CD4-positive, alpha-beta memory T cell (primary cell): ENCODE measurements around the gene GNG7. TPM values are rescaled to one million over a fixed set of nuclear protein-coding genes. Genes with fewer than 3 reads are reported as not detected.
A peak's percentile ranks its signal among the peaks of the same experiment; 100 is the strongest.
"Not testable (repeated sequence)": the region's sequence is repeated elsewhere in the genome, so short reads cannot be mapped to it uniquely, and the experiment has no call there.

Experiments used
- CTCF ChIA-PET: fragments of 350-600 bp; sonication (Branson Sonifier 250); formaldehyde crosslinking; loops from one replicate; lab custom pipeline; 2021; ENCODE audit warnings: inconsistent platforms; ENCODE audit not compliant: partially characterized antibody; lab: Charles Lee
- POLR2A ChIA-PET: fragments of 350-600 bp; sonication (Branson Sonifier 250); formaldehyde crosslinking; loops from one replicate; lab custom pipeline; 2021; ENCODE audit not compliant: partially characterized antibody; lab: Charles Lee
- DNase-seq, 5 donors: peaks; one replicate each; pipeline versions ENCODE4 v3.0.0 to v3.0.0-alpha.2; 2020 to 2022; ENCODE audit warnings: mixed read lengths in 1 of 5
- H3K27ac ChIP-seq: one replicate; pipeline ENCODE4 v1.7.0; 2013; ENCODE audit warnings: low read depth, low read length
- H3K27me3 ChIP-seq: 2 replicates; pipeline ENCODE4 v1.7.0; 2013; ENCODE audit warnings: mild to moderate bottlenecking, low read length, moderate library complexity; ENCODE audit not compliant: insufficient read depth
- H3K36me3 ChIP-seq: 2 replicates; pipeline ENCODE4 v1.7.0; 2013; ENCODE audit warnings: mild to moderate bottlenecking, low read length, moderate library complexity; ENCODE audit not compliant: insufficient read depth
- H3K4me1 ChIP-seq: 2 replicates; pipeline ENCODE4 v1.7.0; 2013; ENCODE audit warnings: mild to moderate bottlenecking, low read length, moderate library complexity; ENCODE audit not compliant: insufficient read depth
- H3K4me3 ChIP-seq, 2 donors: one replicate each; pipeline ENCODE4 v1.7.0; 2013; ENCODE audit warnings: low read length in 2 of 2, mild to moderate bottlenecking in 1 of 2
- H3K9me3 ChIP-seq, 2 donors: one replicate each; pipeline ENCODE4 v1.7.0; 2013; ENCODE audit warnings: low read length in 2 of 2, control low read depth in 1 of 2; ENCODE audit not compliant: control insufficient read depth in 1 of 2
- H3K27ac Mint-ChIP-seq, 7 donors: one replicate each; pipeline ENCODE4 v1.8.0; 2020 to 2021; ENCODE audit warnings: mixed read lengths in 7 of 7, mild to moderate bottlenecking in 6 of 7, inconsistent platforms in 3 of 7, moderate library complexity in 3 of 7
- H3K27me3 Mint-ChIP-seq, 2 donors: one replicate each; pipeline ENCODE4 v1.8.0; 2020 to 2021; ENCODE audit warnings: mixed read lengths in 2 of 2
- H3K36me3 Mint-ChIP-seq, 2 donors: one replicate each; pipeline ENCODE4 v1.8.0; 2020 to 2021; ENCODE audit warnings: mixed read lengths in 2 of 2, inconsistent platforms in 1 of 2, mild to moderate bottlenecking in 1 of 2
- H3K4me1 Mint-ChIP-seq, 4 donors: one replicate each; pipeline ENCODE4 v1.8.0; 2020 to 2021; ENCODE audit warnings: mixed read lengths in 4 of 4, mild to moderate bottlenecking in 1 of 4
- H3K4me3 Mint-ChIP-seq, 8 donors: one replicate each; pipeline ENCODE4 v1.8.0; 2020 to 2021; ENCODE audit warnings: mixed read lengths in 8 of 8, mild to moderate bottlenecking in 7 of 8, moderate library complexity in 6 of 8, inconsistent platforms in 3 of 8
- H3K9me3 Mint-ChIP-seq, 8 donors: one replicate each; pipeline ENCODE4 v1.8.0; 2020 to 2021; ENCODE audit warnings: mixed read lengths in 8 of 8, mild to moderate bottlenecking in 5 of 8, inconsistent platforms in 3 of 8, moderate library complexity in 1 of 8
- intact Hi-C: fragments of 100-400 bp; cut with micrococcal nuclease; formaldehyde crosslinking; loops from one replicate; pipeline ENCODE4 v1.15.1; 2023
- polyA plus RNA-seq, 2 donors: library from polyadenylated mRNA; unstranded; fragments of 300-500 nt; fragmentation: Illumina TruSeq; gene quantifications; one replicate each; pipeline ENCODE4 v1.2.3, GENCODE V29; 2021
- total RNA-seq, 2 experiments: library from RNA; stranded (reverse); gene quantifications; one replicate each; pipeline ENCODE4 v1.2.3, GENCODE V29; 2021

Gene GNG7
- total and polyA plus RNA-seq, 4 experiments from 2014 or later, result 1.9 to 4.2 (median 3.2) TPM

GRCh38 chr19:2675892-2676291 is 26.6 kb downstream of the GNG7 start:
- Mint-ChIP-seq H3K4me3 (no peak overlapping the region), H3K27me3 (no peaks in the 10 kb centered on the region), H3K4me1 (no peaks in the 10 kb centered on the region), H3K27ac (peak overlapping the region in 1 of 7 donors; percentile 20), H3K9me3 (no peaks in the 10 kb centered on the region), H3K36me3 (no peaks in the 10 kb centered on the region)
- Histone ChIP-seq H3K9me3 (no peaks in the 10 kb centered on the region), H3K27ac (no peak overlapping the region), H3K27me3 (no peaks in the 10 kb centered on the region), H3K36me3 (no peaks in the 10 kb centered on the region), H3K4me3 (no peak overlapping the region), H3K4me1 (no peaks in the 10 kb centered on the region)
- intact Hi-C loops, result no loop called here
- no peak for DNase-seq
- CTCF ChIA-PET, result no interaction called here
- POLR2A ChIA-PET, result no interaction called here

GRCh38 chr19:2670217-2670616 is 32.3 kb downstream of the GNG7 start:
- CTCF ChIA-PET, result no interaction called here
- H3K27ac ChIP-seq, result no peak overlapping the region
- no peak for DNase-seq
- no peaks in the 10 kb centered on the region for H3K27me3 ChIP-seq
- no peaks in the 10 kb centered on the region for H3K4me1 ChIP-seq
- Mint-ChIP-seq H3K4me1 (no peaks in the 10 kb centered on the region), H3K9me3 (no peaks in the 10 kb centered on the region), H3K4me3 (no peak overlapping the region), H3K27me3 (peaks cover 0 to 1% of the 10 kb centered on the region in 2 donors), H3K36me3 (no peaks in the 10 kb centered on the region), H3K27ac (no peak overlapping the region)
- no peak overlapping the region for H3K4me3 ChIP-seq
- H3K9me3 ChIP-seq, result no peaks in the 10 kb centered on the region
- POLR2A ChIA-PET, result no interaction called here
- no peaks in the 10 kb centered on the region for H3K36me3 ChIP-seq
- intact Hi-C loops, result no loop called here

- peaks cover 0 to 4% (median 0%) of the 10 kb centered on the region in 8 donors for H3K9me3 Mint-ChIP-seq
- no peak for DNase-seq
- intact Hi-C loops, result no loop called here
- H3K4me1 Mint-ChIP-seq, result no peaks in the 10 kb centered on the region
- no peak overlapping the region for H3K4me3 ChIP-seq
- peaks cover 0 to 1% of the 10 kb centered on the region in 2 donors for H3K27me3 Mint-ChIP-seq
- no peaks in the 10 kb centered on the region for H3K36me3 Mint-ChIP-seq
- ChIA-PET CTCF (no interaction called here), POLR2A (no interaction called here)
- H3K4me1 ChIP-seq, result no peaks in the 10 kb centered on the region
- no peaks in the 10 kb centered on the region for H3K27me3 ChIP-seq
- no peaks in the 10 kb centered on the region for H3K36me3 ChIP-seq
- no peak overlapping the region for H3K4me3 Mint-ChIP-seq
- H3K9me3 ChIP-seq, result no peaks in the 10 kb centered on the region
- H3K27ac ChIP-seq, result no peak overlapping the region
- no peak overlapping the region for H3K27ac Mint-ChIP-seq
Measured at GRCh38 chr19:2668175-2668763, 34.2 kb downstream of the GNG7 start.

- DNase-seq, H3K4me1 ChIP-seq, H3K9me3 ChIP-seq, H3K36me3 ChIP-seq, H3K27ac Mint-ChIP-seq, intact Hi-C loops, H3K27me3 Mint-ChIP-seq, POLR2A ChIA-PET, CTCF ChIA-PET, H3K27ac ChIP-seq, H3K4me3 Mint-ChIP-seq, H3K9me3 Mint-ChIP-seq, H3K36me3 Mint-ChIP-seq, H3K27me3 ChIP-seq, H3K4me3 ChIP-seq, H3K4me1 Mint-ChIP-seq: not testable (repeated sequence)
Measured at GRCh38 chr19:2667349-2667748, 35.1 kb downstream of the GNG7 start.

GRCh38 chr19:2666344-2666994 is 36.0 kb downstream of the GNG7 start:
- POLR2A ChIA-PET, result no interaction called here
- peaks cover 0 to 9% (median 0%) of the 10 kb centered on the region in 8 donors for H3K9me3 Mint-ChIP-seq
- CTCF ChIA-PET, result no interaction called here
- no peaks in the 10 kb centered on the region for H3K27me3 ChIP-seq
- no peaks in the 10 kb centered on the region for H3K36me3 Mint-ChIP-seq
- H3K4me1 ChIP-seq, result no peaks in the 10 kb centered on the region
- H3K4me3 ChIP-seq, result no peak overlapping the region
- H3K27ac ChIP-seq, result no peak overlapping the region
- H3K27me3 Mint-ChIP-seq, result peaks cover 0 to 1% of the 10 kb centered on the region in 2 donors
- no peak for DNase-seq
- intact Hi-C loops, result no loop called here
- no peak overlapping the region for H3K27ac Mint-ChIP-seq
- H3K4me1 Mint-ChIP-seq, result no peaks in the 10 kb centered on the region
- H3K36me3 ChIP-seq, result no peaks in the 10 kb centered on the region
- H3K9me3 ChIP-seq, result no peaks in the 10 kb centered on the region
- H3K4me3 Mint-ChIP-seq, result no peak overlapping the region

- no peaks in the 10 kb centered on the region for H3K4me1 Mint-ChIP-seq
- intact Hi-C loops, result no loop called here
- no peak overlapping the region for H3K27ac ChIP-seq
Measured at GRCh38 chr19:2665103-2665502, 37.4 kb downstream of the GNG7 start.

GRCh38 chr19:2663920-2664571 is 38.4 kb downstream of the GNG7 start:
- Mint-ChIP-seq H3K4me3 (no peak overlapping the region), H3K27ac (no peak overlapping the region), H3K9me3 (peaks cover 0 to 10% (median 0%) of the 10 kb centered on the region in 8 donors), H3K4me1 (no peaks in the 10 kb centered on the region), H3K27me3 (peaks cover 0 to 1% of the 10 kb centered on the region in 2 donors), H3K36me3 (no peaks in the 10 kb centered on the region)
- intact Hi-C loops, result no loop called here
- Histone ChIP-seq H3K9me3 (no peaks in the 10 kb centered on the region), H3K4me1 (no peaks in the 10 kb centered on the region), H3K27ac (no peak overlapping the region), H3K27me3 (no peaks in the 10 kb centered on the region), H3K4me3 (no peak overlapping the region), H3K36me3 (no peaks in the 10 kb centered on the region)
- no peak for DNase-seq
- ChIA-PET POLR2A (no interaction called here), CTCF (no interaction called here)

More at GRCh38 chr19:2665103-2665502, 37.4 kb downstream of the GNG7 start:
- DNase-seq, result no peak
- Histone ChIP-seq H3K4me1 (no peaks in the 10 kb centered on the region), H3K27me3 (no peaks in the 10 kb centered on the region), H3K36me3 (no peaks in the 10 kb centered on the region), H3K4me3 (no peak overlapping the region), H3K9me3 (no peaks in the 10 kb centered on the region)
- Mint-ChIP-seq H3K36me3 (no peaks in the 10 kb centered on the region), H3K27me3 (peaks cover 0 to 1% of the 10 kb centered on the region in 2 donors), H3K9me3 (peaks cover 0 to 10% (median 0%) of the 10 kb centered on the region in 8 donors), H3K27ac (no peak overlapping the region), H3K4me3 (no peak overlapping the region)
- POLR2A ChIA-PET, result no interaction called here
- CTCF ChIA-PET, result interaction anchor here (0.7 kb wide), 1 partner anchor 17 kb away, joined by 3 read pairs; no protein-coding TSS in a partner anchor
